Heart left ventricle (tissue), 16 donors: ENCODE results near the gene CADPS2. TPM values are rescaled to one million over a fixed set of nuclear protein-coding genes. Genes with fewer than 3 reads are reported as not detected.

ENCODE experiments used
- ATAC-seq, 4 donors: fragments of 200-7000 bp; cut with Tn5 transposase; one replicate each; pipeline ENCODE4 v1.9.1; 2020 to 2022; ENCODE audit warnings: moderate library complexity in 4 of 4, mild to moderate bottlenecking in 3 of 4, moderate number of reproducible peaks in 1 of 4
- DNase-seq, 5 donors: peaks; one replicate each; pipeline ENCODE4 v3.0.0-alpha.2; 2020
- H3K27ac ChIP-seq, 12 donors: fragments of 200-600 bp; sonication (generic) in 4 of 12; one replicate each; pipeline versions ENCODE4 v1.5.0 to v1.8.0; 2016 to 2022; ENCODE audit warnings: mild to moderate bottlenecking in 2 of 12
- H3K27me3 ChIP-seq, 9 donors: fragments of 200-600 bp; sonication (generic) in 2 of 9; one replicate each; pipeline versions ENCODE4 v1.5.1 to v1.8.0; 2016 to 2022; ENCODE audit warnings: mild to moderate bottlenecking in 3 of 9
- H3K36me3 ChIP-seq, 9 donors: fragments of 200-600 bp; sonication (generic) in 2 of 9; one replicate each; pipeline versions ENCODE4 v1.5.0 to v1.8.0; 2018 to 2022; ENCODE audit warnings: mild to moderate bottlenecking in 2 of 9
- H3K4me1 ChIP-seq, 12 donors: fragments of 200-600 bp; sonication (generic) in 4 of 12; one replicate each; pipeline versions ENCODE4 v1.5.0 to v1.8.0; 2016 to 2022; ENCODE audit warnings: mild to moderate bottlenecking in 3 of 12
- H3K4me3 ChIP-seq, 12 donors: fragments of 200-600 bp; sonication (generic) in 4 of 12; one replicate each; pipeline versions ENCODE4 v1.5.0 to v1.8.0; 2017 to 2022; ENCODE audit warnings: mild to moderate bottlenecking in 9 of 12, moderate library complexity in 4 of 12
- H3K9me3 ChIP-seq, 12 donors: fragments of 200-600 bp; sonication (generic) in 4 of 12; one replicate each; pipeline versions ENCODE4 v1.5.0 to v1.8.0; 2016 to 2022; ENCODE audit warnings: mild to moderate bottlenecking in 1 of 12
- CTCF ChIP-seq, 12 donors: fragments of 200-600 bp; sonication (generic) in 4 of 12; IDR thresholded peaks; one replicate each; pipeline versions ENCODE4 v1.5.0 to v1.8.0; 2018 to 2022; ENCODE audit warnings: antibody characterized with exemption in 12 of 12, mild to moderate bottlenecking in 5 of 12
- POLR2A ChIP-seq, 2 donors: fragments of 450-650 bp; IDR thresholded peaks; one replicate each; pipeline ENCODE4 v1.6.1; 2017; ENCODE audit warnings: antibody characterized with exemption in 2 of 2, mild to moderate bottlenecking in 2 of 2, moderate library complexity in 2 of 2
- WGBS, 4 donors: extraction: QIAGEN DNeasy Blood & Tissue Kit in 2 of 4; methylation state at CpG; one replicate each; pipeline versions ENCODE4 v1.1.5 to v1.1.7; 2013 to 2018; 5-methylcytosine and 5-hydroxymethylcytosine counted together
- intact Hi-C, 10 donors: fragments of 100-400 bp; cut with DNase I; formaldehyde crosslinking; loops; one replicate each; pipeline versions ENCODE4 v1.11.1 to v1.14.2; 2022
- polyA plus RNA-seq, 2 donors: library from polyadenylated mRNA; stranded (reverse); fragments of 200-250 nt; gene quantifications; one replicate each; pipeline ENCODE4 v1.2.3, GENCODE V29; 2013
- total RNA-seq, 9 donors: library from RNA; depleted of rRNA in 2 of 9; stranded (reverse); fragments of >200 nt in 2 of 9; fragmentation: NEBNext Ultra II Directional in 3 of 9; extraction: Animal tissue kit (Norgen Biotek cat#: 25700) in 3 of 9; gene quantifications; one replicate each; pipeline versions ENCODE4 v1.1.0 to v1.2.4, GENCODE V29; 2016 to 2023
- donor health status: ischemic (EF 13 %, LVEDD 7.1; RV severe dilation, severe dysfunction).
- donor health status: healthy with polysubstance abuse.
- donor health status: DM: no; HTN: yes; CAD: no.
- donor health status: DM: no; HTN: no; CAD: no.
- donor health status: ischemic (EF 25% LVEDD 6.9; RV normal size, moderate dysfunction).
- donor health status: ischemic (EF 25% LVEDD 5.7; RV mildly dilated, moderate dysfunction).
- donor health status: healthy.
- donor health status: DM: yes; HTN: yes; CAD: no.
- donor health status: ischemic (EF 35%, LVEDD 5.7; RV mildly dilated, moderate dysfunction).
- donor health status: nonischemic (EF 11% LVEDD 7.7; RV severe dilation, severe dysfunction).
- donor health status: DM: yes; HTN: yes; CAD: no.
- donor health status: PGD.
- donor health status: ischemic (EF 29% LVEDD 5.4; RV normal size, mild dysfunction).
- donor health status: nonischemic (EF 23%, LVEDD 6.1; RV moderate dilation, normal function).

The CADPS2 gene
- total and polyA plus RNA-seq, 11 donors = 6.5 to 29.0 (median 10.3) TPM

GRCh38 chr7:122299624-122300210, 586.5 kb downstream of the CADPS2 start:
- ATAC-seq = no peak
- DNase-seq = no peak

GRCh38 chr7:122298618-122299017, 587.6 kb downstream of the CADPS2 start:
- Histone ChIP-seq H3K9me3 (no peaks in the 10 kb centered on the region), H3K36me3 (no peaks in the 10 kb centered on the region), H3K27ac (no peak overlapping the region), H3K4me3 (no peak overlapping the region), H3K27me3 (peaks cover 33 to 97% (median 67%) of the 10 kb centered on the region in 9 donors), H3K4me1 (peaks cover 0 to 16% (median 7%) of the 10 kb centered on the region in 12 donors)
- 65 to 80% (median 70%) methylated on average over 2 of the region's 2 CpGs for WGBS, 4 donors
- ATAC-seq = no peak
- no peak for DNase-seq
- intact Hi-C loops = no loop called here
- TF ChIP-seq CTCF (IDR thresholded peaks at IDR 0.05) (no peak), POLR2A (IDR thresholded peaks at IDR 0.05) (no peak)

More at GRCh38 chr7:122299624-122300210, 586.5 kb downstream of the CADPS2 start:
- peaks cover 43 to 100% (median 78%) of the 10 kb centered on the region in 9 donors for H3K27me3 ChIP-seq
- no peak overlapping the region for H3K27ac ChIP-seq
- H3K9me3 ChIP-seq = no peaks in the 10 kb centered on the region
- TF ChIP-seq CTCF (IDR thresholded peaks at IDR 0.05) (no peak), POLR2A (IDR thresholded peaks at IDR 0.05) (no peak)
- H3K4me3 ChIP-seq = peak overlapping the region in 4 of 12 donors; percentile 12 to 16 (median 13)
- intact Hi-C loops = no loop called here
- H3K4me1 ChIP-seq = peaks cover 0 to 27% (median 9%) of the 10 kb centered on the region in 12 donors
- 4 to 11% (median 6%) methylated on average over 25 to 32 of the region's 32 CpGs for WGBS, 4 donors
- H3K36me3 ChIP-seq = no peaks in the 10 kb centered on the region

- intact Hi-C loops = no loop called here
- ATAC-seq = no peak
- no peaks in the 10 kb centered on the region for H3K9me3 ChIP-seq
- no peak overlapping the region for H3K27ac ChIP-seq
- H3K4me1 ChIP-seq = peaks cover 0 to 14% (median 6%) of the 10 kb centered on the region in 12 donors
- H3K27me3 ChIP-seq = peaks cover 32 to 92% (median 63%) of the 10 kb centered on the region in 9 donors
- H3K36me3 ChIP-seq = no peaks in the 10 kb centered on the region
- 40 to 51% (median 45%) methylated on average over 2 of the region's 2 CpGs for WGBS, 4 donors
- H3K4me3 ChIP-seq = no peak overlapping the region
- no peak for DNase-seq
- TF ChIP-seq CTCF (IDR thresholded peaks at IDR 0.05) (no peak), POLR2A (IDR thresholded peaks at IDR 0.05) (no peak)
Observed at GRCh38 chr7:122298131-122298530, 588.1 kb downstream of the CADPS2 start.

- no peak for TF ChIP-seq CTCF (IDR thresholded peaks at IDR 0.05)
- no peak for TF ChIP-seq POLR2A (IDR thresholded peaks at IDR 0.05)
- DNase-seq (no peak), ATAC-seq (no peak)
- Histone ChIP-seq H3K27me3 (peaks cover 0 to 44% (median 0%) of the 10 kb centered on the region in 9 donors), H3K27ac (no peak overlapping the region), H3K4me1 (no peaks in the 10 kb centered on the region), H3K36me3 (no peaks in the 10 kb centered on the region), H3K4me3 (no peak overlapping the region), H3K9me3 (peaks cover 0 to 28% (median 5%) of the 10 kb centered on the region in 12 donors)
- intact Hi-C loops = no loop called here
- 79 to 93% (median 86%) methylated on average over 2 of the region's 2 CpGs for WGBS, 4 donors
Observed at GRCh38 chr7:122291189-122291588, 595.1 kb downstream of the CADPS2 start.
